Esophagus squamous epithelium (tissue), 4 donors: Measurements from ENCODE around the gene TMED10.

Source experiments
- POLR2A ChIP-seq, 4 donors: fragments of 450-650 bp; IDR thresholded peaks; one replicate each; pipeline ENCODE4 v1.6.1; 2017; ENCODE audit warnings: antibody characterized with exemption in 4 of 4, mild to moderate bottlenecking in 4 of 4, moderate library complexity in 3 of 4
- TF ChIP-seq, protein P1 (sequence below), 6 experiments: fragments of 450-650 bp in 4 of 6; fragments of 200-600 bp in 2 of 6; sonication (generic) in 2 of 6; IDR thresholded peaks; one replicate each; pipeline ENCODE4 v1.5.1; 2016 to 2019; ENCODE audit warnings: antibody characterized with exemption in 6 of 6, mild to moderate bottlenecking in 4 of 6, moderate library complexity in 4 of 6

DNA sequence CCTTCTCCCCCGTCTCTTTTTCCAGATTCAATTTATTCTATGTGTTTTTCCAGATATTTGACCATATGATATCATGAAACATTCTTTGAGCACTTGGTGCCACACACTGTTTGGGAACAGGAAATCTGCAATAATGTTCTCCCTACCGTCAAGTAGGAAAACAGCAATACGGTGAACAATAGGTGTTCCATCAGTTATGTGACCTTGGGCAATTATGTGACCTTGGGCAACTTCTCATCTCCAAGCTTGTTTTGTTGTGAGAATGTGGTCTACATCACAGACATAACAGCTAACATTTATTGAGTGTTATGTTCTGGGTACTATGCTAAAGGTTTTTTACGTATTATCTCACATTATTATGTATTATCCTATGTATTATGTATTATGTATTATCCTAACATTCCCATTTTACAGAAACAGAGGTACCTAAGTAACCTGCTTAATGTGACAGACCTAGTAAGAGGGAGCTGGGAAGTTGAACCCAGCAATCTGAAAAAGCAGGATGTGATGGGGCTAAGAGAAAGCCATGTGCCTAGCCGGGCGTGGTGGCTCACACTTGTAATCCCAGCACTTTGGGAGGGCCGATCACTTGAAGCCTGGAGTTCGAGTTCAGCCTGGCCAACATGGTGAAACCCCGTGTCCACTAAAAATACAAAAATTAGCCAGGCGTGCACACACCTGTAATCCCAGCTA is 48.4 kb downstream of the TMED10 start:
- TF ChIP-seq, protein P1, sequence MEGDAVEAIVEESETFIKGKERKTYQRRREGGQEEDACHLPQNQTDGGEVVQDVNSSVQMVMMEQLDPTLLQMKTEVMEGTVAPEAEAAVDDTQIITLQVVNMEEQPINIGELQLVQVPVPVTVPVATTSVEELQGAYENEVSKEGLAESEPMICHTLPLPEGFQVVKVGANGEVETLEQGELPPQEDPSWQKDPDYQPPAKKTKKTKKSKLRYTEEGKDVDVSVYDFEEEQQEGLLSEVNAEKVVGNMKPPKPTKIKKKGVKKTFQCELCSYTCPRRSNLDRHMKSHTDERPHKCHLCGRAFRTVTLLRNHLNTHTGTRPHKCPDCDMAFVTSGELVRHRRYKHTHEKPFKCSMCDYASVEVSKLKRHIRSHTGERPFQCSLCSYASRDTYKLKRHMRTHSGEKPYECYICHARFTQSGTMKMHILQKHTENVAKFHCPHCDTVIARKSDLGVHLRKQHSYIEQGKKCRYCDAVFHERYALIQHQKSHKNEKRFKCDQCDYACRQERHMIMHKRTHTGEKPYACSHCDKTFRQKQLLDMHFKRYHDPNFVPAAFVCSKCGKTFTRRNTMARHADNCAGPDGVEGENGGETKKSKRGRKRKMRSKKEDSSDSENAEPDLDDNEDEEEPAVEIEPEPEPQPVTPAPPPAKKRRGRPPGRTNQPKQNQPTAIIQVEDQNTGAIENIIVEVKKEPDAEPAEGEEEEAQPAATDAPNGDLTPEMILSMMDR (IDR thresholded peaks at IDR 0.05) = no peak
- TF ChIP-seq POLR2A (IDR thresholded peaks at IDR 0.05) = no peak
